ENCODE results near the gene LRRC71.

Gene LRRC71

GRCh38 chr1:156936721-156937220 is 16.3 kb downstream of the LRRC71 start:
- no peaks in the 10 kb centered on the region for H3K9me3 ChIP-seq
- DNase-seq: peak; percentile 44
- TF ChIP-seq, protein P1, sequence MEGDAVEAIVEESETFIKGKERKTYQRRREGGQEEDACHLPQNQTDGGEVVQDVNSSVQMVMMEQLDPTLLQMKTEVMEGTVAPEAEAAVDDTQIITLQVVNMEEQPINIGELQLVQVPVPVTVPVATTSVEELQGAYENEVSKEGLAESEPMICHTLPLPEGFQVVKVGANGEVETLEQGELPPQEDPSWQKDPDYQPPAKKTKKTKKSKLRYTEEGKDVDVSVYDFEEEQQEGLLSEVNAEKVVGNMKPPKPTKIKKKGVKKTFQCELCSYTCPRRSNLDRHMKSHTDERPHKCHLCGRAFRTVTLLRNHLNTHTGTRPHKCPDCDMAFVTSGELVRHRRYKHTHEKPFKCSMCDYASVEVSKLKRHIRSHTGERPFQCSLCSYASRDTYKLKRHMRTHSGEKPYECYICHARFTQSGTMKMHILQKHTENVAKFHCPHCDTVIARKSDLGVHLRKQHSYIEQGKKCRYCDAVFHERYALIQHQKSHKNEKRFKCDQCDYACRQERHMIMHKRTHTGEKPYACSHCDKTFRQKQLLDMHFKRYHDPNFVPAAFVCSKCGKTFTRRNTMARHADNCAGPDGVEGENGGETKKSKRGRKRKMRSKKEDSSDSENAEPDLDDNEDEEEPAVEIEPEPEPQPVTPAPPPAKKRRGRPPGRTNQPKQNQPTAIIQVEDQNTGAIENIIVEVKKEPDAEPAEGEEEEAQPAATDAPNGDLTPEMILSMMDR (IDR thresholded peaks at IDR 0.05; ENCODE audit: low read depth, low read length): no peak
- peaks cover 13% of the 10 kb centered on the region for H3K36me3 ChIP-seq
- no peaks in the 10 kb centered on the region for H3K27me3 ChIP-seq
- no peaks in the 10 kb centered on the region for H3K4me1 ChIP-seq
- no peak overlapping the region for H3K4me3 ChIP-seq (ENCODE audit: low read depth, low read length)

DNA sequence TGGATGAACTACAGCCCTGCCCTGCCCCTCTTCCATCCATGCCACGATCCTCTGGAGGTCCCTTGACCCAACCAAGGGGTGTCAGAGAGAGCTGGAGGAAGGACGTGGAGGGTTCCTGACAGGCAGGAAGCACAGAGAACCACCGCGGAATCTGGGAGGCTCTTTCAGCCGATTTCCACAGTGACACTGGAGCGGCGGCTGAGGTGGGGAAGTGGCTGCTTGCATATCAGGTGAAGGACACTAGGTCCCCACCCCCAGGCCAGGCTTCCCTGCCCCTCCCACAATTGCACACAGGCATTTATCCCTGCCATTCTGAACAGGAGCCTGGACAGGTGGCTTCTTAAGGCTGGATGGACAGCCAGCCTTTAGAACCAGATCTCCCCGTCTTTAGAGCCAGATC is 17.5 kb downstream of the LRRC71 start:
- no peak for DNase-seq
- TF ChIP-seq, protein P1 (IDR thresholded peaks at IDR 0.05; ENCODE audit: low read depth, low read length): no peak
- H3K27me3 ChIP-seq: no peaks in the 10 kb centered on the region
- no peaks in the 10 kb centered on the region for H3K4me1 ChIP-seq
- H3K9me3 ChIP-seq: no peaks in the 10 kb centered on the region
- no peak overlapping the region for H3K4me3 ChIP-seq (ENCODE audit: low read depth, low read length)
- H3K36me3 ChIP-seq: peaks cover 19% of the 10 kb centered on the region

GRCh38 chr1:156938813-156939212 is 18.4 kb downstream of the LRRC71 start:
- Histone ChIP-seq H3K27me3 (no peaks in the 10 kb centered on the region), H3K4me1 (no peaks in the 10 kb centered on the region), H3K36me3 (peaks cover 26% of the 10 kb centered on the region), H3K4me3 (ENCODE audit: low read depth, low read length) (no peak overlapping the region), H3K9me3 (no peaks in the 10 kb centered on the region)
- TF ChIP-seq, protein P1 (IDR thresholded peaks at IDR 0.05; ENCODE audit: low read depth, low read length): no peak
- DNase-seq: no peak

DNA sequence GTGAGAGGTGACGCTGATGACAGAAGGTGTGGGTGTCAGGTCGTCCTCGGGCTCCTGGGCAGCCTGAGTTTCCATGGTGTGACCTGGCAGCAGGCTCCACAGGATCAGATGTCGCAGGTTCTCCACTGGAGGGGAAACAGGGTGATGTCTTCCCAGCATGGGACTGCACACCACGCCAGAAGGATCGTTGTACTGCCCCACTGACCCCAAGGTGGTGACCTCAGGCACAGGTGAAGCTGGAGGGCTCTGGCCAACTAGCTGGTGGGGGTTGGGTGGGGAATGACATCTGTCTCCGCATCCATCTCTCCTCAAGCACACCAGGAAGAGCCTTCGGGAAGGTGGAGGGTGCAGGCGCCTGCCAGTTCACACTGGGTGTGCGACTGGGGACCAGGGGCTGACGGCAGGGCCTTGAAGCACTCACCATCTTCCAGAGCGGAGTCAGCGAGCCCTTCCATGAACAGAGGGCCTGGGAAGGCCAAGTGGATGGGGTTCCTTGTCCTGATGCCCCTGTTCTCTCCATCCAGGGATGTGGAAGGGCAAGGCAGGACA is 19.4 kb downstream of the LRRC71 start:
- Histone ChIP-seq H3K4me1 (no peaks in the 10 kb centered on the region), H3K27me3 (no peaks in the 10 kb centered on the region), H3K4me3 (ENCODE audit: low read depth, low read length) (no peak overlapping the region), H3K36me3 (peaks cover 36% of the 10 kb centered on the region), H3K9me3 (no peaks in the 10 kb centered on the region)
- TF ChIP-seq, protein P1 (IDR thresholded peaks at IDR 0.05; ENCODE audit: low read depth, low read length): no peak
- DNase-seq: no peak

GRCh38 chr1:156941675-156942074 is 21.2 kb downstream of the LRRC71 start:
- peaks cover 46% of the 10 kb centered on the region for H3K36me3 ChIP-seq
- H3K4me3 ChIP-seq (ENCODE audit: low read depth, low read length): no peak overlapping the region
- no peaks in the 10 kb centered on the region for H3K4me1 ChIP-seq
- H3K27me3 ChIP-seq: no peaks in the 10 kb centered on the region
- no peaks in the 10 kb centered on the region for H3K9me3 ChIP-seq
- TF ChIP-seq, protein P1 (IDR thresholded peaks at IDR 0.05; ENCODE audit: low read depth, low read length): no peak
- no peak for DNase-seq

DNA sequence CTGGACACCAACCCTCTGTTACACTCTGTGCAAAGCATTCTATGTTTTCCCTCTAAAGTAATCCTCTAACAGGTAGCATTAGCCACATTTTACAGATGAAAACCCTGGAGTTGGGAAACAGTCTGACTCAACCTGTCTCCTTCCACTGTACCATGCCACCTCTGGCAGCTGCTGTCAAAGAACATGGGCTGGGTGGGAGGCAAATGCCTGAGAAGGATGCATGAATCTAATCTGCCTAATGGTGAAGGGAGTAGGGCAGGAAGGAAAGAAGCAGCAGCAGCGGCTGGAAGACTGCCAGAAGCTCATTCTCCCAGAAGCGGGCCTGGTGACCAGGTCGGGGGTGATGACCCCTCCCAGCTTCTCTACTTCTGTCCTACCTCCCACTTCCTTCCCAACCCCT is 21.7 kb downstream of the LRRC71 start:
- Histone ChIP-seq H3K36me3 (peaks cover 51% of the 10 kb centered on the region), H3K9me3 (no peaks in the 10 kb centered on the region), H3K4me1 (no peaks in the 10 kb centered on the region), H3K27me3 (no peaks in the 10 kb centered on the region), H3K4me3 (ENCODE audit: low read depth, low read length) (no peak overlapping the region)
- TF ChIP-seq, protein P1 (IDR thresholded peaks at IDR 0.05; ENCODE audit: low read depth, low read length): no peak
- no peak for DNase-seq
